Keratinocyte (primary cell): ENCODE measurements around the gene ACKR3. TPM values are rescaled to one million over a fixed set of nuclear protein-coding genes. Genes with fewer than 3 reads are reported as not detected.

Experiments
- DNase-seq: peaks from one replicate; pipeline ENCODE4 v3.0.0-alpha.2; 2011; ENCODE audit warnings: low read depth, missing footprints, low spot score
- FAIRE-seq: peaks from 2 replicates; lab custom pipeline; 2011; peaks lifted over from hg19 to GRCh38; lab: Jason Lieb, UNC
- H2AFZ ChIP-seq: 2 replicates; pipeline ENCODE4 v1.6.0; 2012; ENCODE audit warnings: low read length, control low read depth, inconsistent platforms; ENCODE audit not compliant: control insufficient read depth
- H3K27ac ChIP-seq: 2 replicates; pipeline ENCODE4 v1.5.1; 2011; ENCODE audit warnings: low read length; ENCODE audit not compliant: control insufficient read depth, insufficient read depth
- H3K27me3 ChIP-seq: 3 replicates; pipeline ENCODE4 v1.6.0; 2011; ENCODE audit warnings: low read length; ENCODE audit not compliant: control insufficient read depth, insufficient read depth; ENCODE audit errors: extremely low read depth
- H3K36me3 ChIP-seq, 2 experiments: 2 replicates in 1 of 2; 3 replicates in 1 of 2; pipeline ENCODE4 v1.5.1; 2011; ENCODE audit warnings: low read length in 2 of 2, mild to moderate bottlenecking in 1 of 2; ENCODE audit not compliant: control insufficient read depth in 2 of 2, insufficient read depth in 2 of 2; ENCODE audit errors: extremely low read depth in 1 of 2
- H3K4me1 ChIP-seq: 3 replicates; pipeline ENCODE4 v1.5.1; 2011; ENCODE audit warnings: low read length; ENCODE audit not compliant: control insufficient read depth, insufficient read depth; ENCODE audit errors: extremely low read depth
- H3K4me2 ChIP-seq: 3 replicates; pipeline ENCODE4 v1.6.0; 2011; ENCODE audit warnings: low read depth, low read length; ENCODE audit not compliant: control insufficient read depth, insufficient read depth; ENCODE audit errors: extremely low read depth
- H3K4me3 ChIP-seq, 3 experiments: fragments of 200-600 bp in 1 of 3; sonication (generic) in 1 of 3; 2 replicates in 2 of 3; 3 replicates in 1 of 3; pipeline ENCODE4 v1.5.1; 2011 to 2016; ENCODE audit warnings: low read length in 3 of 3, mild to moderate bottlenecking in 3 of 3, control low read depth in 2 of 3, inconsistent platforms in 1 of 3, low read depth in 1 of 3, mixed read lengths in 1 of 3, mixed run types in 1 of 3, moderate library complexity in 1 of 3; ENCODE audit not compliant: control insufficient read depth in 2 of 3, insufficient read depth in 2 of 3; ENCODE audit errors: extremely low read depth in 1 of 3
- H3K79me2 ChIP-seq: 2 replicates; pipeline ENCODE4 v1.6.0; 2012; ENCODE audit warnings: low read length; ENCODE audit not compliant: control insufficient read depth, insufficient read depth
- H3K9ac ChIP-seq: 3 replicates; pipeline ENCODE4 v1.6.0; 2011; ENCODE audit warnings: low read length; ENCODE audit not compliant: control insufficient read depth, insufficient read depth; ENCODE audit errors: extremely low read depth
- H3K9me1 ChIP-seq: 3 replicates; pipeline ENCODE4 v1.6.0; 2011; ENCODE audit warnings: low read length; ENCODE audit not compliant: control insufficient read depth, insufficient read depth; ENCODE audit errors: extremely low read depth
- H3K9me3 ChIP-seq: 2 replicates; pipeline ENCODE4 v1.5.1; 2012; ENCODE audit warnings: low read depth, low read length; ENCODE audit not compliant: control insufficient read depth
- H4K20me1 ChIP-seq: 3 replicates; pipeline ENCODE4 v1.6.0; 2011; ENCODE audit warnings: low read length; ENCODE audit not compliant: control insufficient read depth, insufficient read depth; ENCODE audit errors: extremely low read depth
- CTCF ChIP-seq, 3 experiments: IDR thresholded peaks in 1 of 3; conservative IDR thresholded peaks in 1 of 3; optimal IDR thresholded peaks in 1 of 3; 2 replicates in 2 of 3; 3 replicates in 1 of 3; pipeline versions ENCODE3 to v1.5.1; 2011; ENCODE audit warnings: low read length in 3 of 3, mild to moderate bottlenecking in 3 of 3, moderate library complexity in 2 of 3, control low read depth in 1 of 3, inconsistent platforms in 1 of 3; ENCODE audit not compliant: insufficient read depth in 2 of 3; ENCODE audit errors: extremely low read depth in 1 of 3
- EZH2 ChIP-seq: IDR thresholded peaks from one replicate; pipeline ENCODE4 v1.6.1; 2012; ENCODE audit warnings: inconsistent platforms, mild to moderate bottlenecking, low read length, moderate library complexity
- dilution Hi-C: fragments of 300-500 bp; cut with MboI; formaldehyde crosslinking; loops from one replicate; pipeline ENCODE4 v1.7.0; 2020; ENCODE audit warnings: low sequenced_read_pairs; ENCODE audit not compliant: extremely low pct_ligation_motif_present
- polyA plus RNA-seq, 5 experiments: library from polyadenylated mRNA; depleted of rRNA in 3 of 5; stranded (reverse) in 3 of 5; stranded (forward) in 1 of 5; unstranded in 1 of 5; fragments of >200 nt; gene quantifications; 1 replicate in 1 of 5; 2 replicates in 3 of 5; 3 replicates in 1 of 5; pipeline versions ENCODE4 v1.2.1 to v1.2.3, GENCODE V29; 2011 to 2012; ENCODE audit warnings: missing spikeins in 2 of 5, low read depth in 1 of 5, low replicate concordance in 1 of 5

Gene ACKR3
- polyA plus RNA-seq, 1 donor (not counting 4 experiments of a cell fraction or from before 2014, with no cell fraction given), result 29.4 TPM

- DNase-seq (no peak), FAIRE-seq (no peak)
- Histone ChIP-seq H3K9me3 (no peaks in the 10 kb centered on the region), H3K27me3 (no peaks in the 10 kb centered on the region), H3K4me2 (no peak overlapping the region), H3K4me1 (no peaks in the 10 kb centered on the region), H4K20me1 (no peaks in the 10 kb centered on the region), H2AFZ (no peak overlapping the region), H3K79me2 (no peaks in the 10 kb centered on the region), H3K4me3 (no peak overlapping the region), H3K36me3 (peaks cover 0 to 2% of the 10 kb centered on the region in 2 experiments), H3K27ac (no peak overlapping the region), H3K9me1 (no peaks in the 10 kb centered on the region), H3K9ac (no peak overlapping the region)
- TF ChIP-seq EZH2 (no peak), CTCF (optimal IDR thresholded peaks at IDR 0.05 in 1 of 3, IDR thresholded peaks at IDR 0.05 in 1 of 3, conservative IDR thresholded peaks at IDR 0.05 in 1 of 3; ENCODE audit: extremely low read depth in 1 of 3, insufficient read depth in 2 of 3, low read length in 3 of 3) (no peak)
- dilution Hi-C loops, result no loop called here
These were observed 11.2 kb downstream of the ACKR3 start for GRCh38 chr2:236580746-236581355.

- FAIRE-seq (no peak), DNase-seq (no peak)
- Histone ChIP-seq H3K4me1 (no peaks in the 10 kb centered on the region), H3K9me3 (no peaks in the 10 kb centered on the region), H3K4me2 (no peak overlapping the region), H3K9me1 (no peaks in the 10 kb centered on the region), H3K9ac (no peak overlapping the region), H3K27me3 (no peaks in the 10 kb centered on the region), H3K4me3 (no peak overlapping the region), H3K36me3 (peaks cover 0 to 2% of the 10 kb centered on the region in 2 experiments), H2AFZ (no peak overlapping the region), H4K20me1 (no peaks in the 10 kb centered on the region), H3K79me2 (no peaks in the 10 kb centered on the region), H3K27ac (no peak overlapping the region)
- no peak for TF ChIP-seq EZH2
- TF ChIP-seq CTCF (optimal IDR thresholded peaks at IDR 0.05 in 1 of 3, IDR thresholded peaks at IDR 0.05 in 1 of 3, conservative IDR thresholded peaks at IDR 0.05 in 1 of 3; ENCODE audit: extremely low read depth in 1 of 3, insufficient read depth in 2 of 3, low read length in 3 of 3), result no peak
- dilution Hi-C loops, result no loop called here
These were observed 11.9 kb downstream of the ACKR3 start for GRCh38 chr2:236581546-236581945.
